Cerebellar cortex (tissue), 1 donor: ENCODE results near the gene TTYH2.

Source experiments
- DNase-seq: peaks from one replicate; pipeline ENCODE4 v3.0.0-alpha.2; 2015; ENCODE audit warnings: low spot score

TTYH2 gene

DNA sequence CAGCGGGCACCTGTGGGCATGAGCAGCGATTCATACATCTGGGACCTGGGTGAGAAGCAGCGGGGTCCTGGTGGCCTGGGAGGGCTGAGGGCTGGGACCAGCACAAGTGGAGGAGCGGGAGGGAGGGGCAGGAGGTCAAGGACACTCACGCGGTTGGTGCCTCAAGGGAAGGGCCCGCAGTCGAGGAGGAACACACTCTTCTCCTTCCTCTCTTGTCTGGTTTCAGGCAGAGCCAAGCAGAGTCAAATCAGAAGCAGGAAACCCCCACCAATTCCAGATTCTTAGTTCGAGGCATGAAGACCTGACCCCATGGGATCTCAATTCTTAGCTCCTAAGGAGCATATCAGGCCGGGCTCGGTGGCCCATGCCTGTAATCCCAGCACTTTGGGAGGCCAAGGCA lies 76.3 kb downstream of the TTYH2 start:
- no peak for DNase-seq

DNA sequence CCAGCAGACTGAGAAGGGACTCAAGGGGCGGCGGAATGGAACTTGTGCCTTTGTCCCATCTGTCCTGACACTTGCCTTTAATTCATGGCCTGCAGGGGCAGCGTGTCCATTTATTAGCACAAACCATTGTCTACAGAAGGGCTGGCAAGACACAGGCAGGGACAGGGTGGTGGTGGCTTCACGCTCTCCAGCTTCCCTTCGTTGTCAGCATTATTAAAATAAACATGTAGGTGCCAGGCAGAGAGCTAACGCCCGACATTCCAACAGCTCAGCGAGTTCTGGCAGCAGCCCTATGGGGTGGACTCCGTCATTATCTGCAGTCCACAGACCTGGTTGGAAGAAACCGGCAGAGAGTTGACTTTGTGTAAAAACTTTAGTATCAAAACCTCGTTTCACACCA lies 77.0 kb downstream of the TTYH2 start:
- no peak for DNase-seq

DNA sequence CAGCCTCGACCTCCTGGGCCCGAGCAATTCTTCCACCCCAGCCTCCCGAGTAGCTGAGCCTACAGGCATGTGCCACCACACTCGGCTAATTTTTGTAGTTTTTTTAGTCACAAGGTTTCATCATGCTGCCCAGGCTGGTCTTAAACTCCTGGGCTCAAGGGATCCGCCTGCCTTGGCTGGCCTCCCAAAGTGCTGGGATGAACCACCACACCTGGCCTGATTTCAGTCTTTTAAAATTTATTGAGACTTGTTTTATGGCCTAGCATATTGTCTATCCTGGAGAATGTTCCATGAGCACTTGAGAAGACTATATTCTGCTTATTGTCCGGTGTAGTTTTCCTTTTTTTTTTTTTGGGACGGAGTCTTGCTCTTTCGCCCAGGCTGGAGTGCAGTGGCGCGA lies 79.1 kb downstream of the TTYH2 start:
- no peak for DNase-seq

GRCh38 chr17:74295625-74296547 lies 82.5 kb downstream of the TTYH2 start:
- no peak for DNase-seq

GRCh38 chr17:74296548-74296936 lies 83.2 kb downstream of the TTYH2 start:
- DNase-seq, result peak; percentile 74

DNA sequence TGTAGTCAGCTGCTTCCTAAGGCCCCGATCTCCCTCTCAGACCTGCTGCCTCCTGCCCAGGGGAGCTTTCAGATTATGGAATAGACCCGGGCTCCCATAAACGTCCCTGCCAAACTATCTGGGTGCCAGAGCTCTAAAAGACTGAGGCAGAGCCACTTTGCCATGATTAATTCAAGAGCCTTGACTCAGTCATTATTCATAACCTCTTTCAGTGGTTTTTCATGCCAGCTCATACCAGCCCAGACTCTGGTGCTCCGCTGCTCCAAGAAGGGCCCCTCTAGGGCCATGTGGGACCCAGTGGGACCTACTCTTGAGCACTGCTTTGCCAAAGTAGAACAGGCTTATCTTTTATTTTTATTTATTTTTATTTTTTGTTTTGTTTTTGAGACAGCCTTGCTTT lies 84.6 kb downstream of the TTYH2 start:
- DNase-seq, result no peak

- no peak for DNase-seq
Measured at GRCh38 chr17:74298778-74299177, 85.4 kb downstream of the TTYH2 start.

DNA sequence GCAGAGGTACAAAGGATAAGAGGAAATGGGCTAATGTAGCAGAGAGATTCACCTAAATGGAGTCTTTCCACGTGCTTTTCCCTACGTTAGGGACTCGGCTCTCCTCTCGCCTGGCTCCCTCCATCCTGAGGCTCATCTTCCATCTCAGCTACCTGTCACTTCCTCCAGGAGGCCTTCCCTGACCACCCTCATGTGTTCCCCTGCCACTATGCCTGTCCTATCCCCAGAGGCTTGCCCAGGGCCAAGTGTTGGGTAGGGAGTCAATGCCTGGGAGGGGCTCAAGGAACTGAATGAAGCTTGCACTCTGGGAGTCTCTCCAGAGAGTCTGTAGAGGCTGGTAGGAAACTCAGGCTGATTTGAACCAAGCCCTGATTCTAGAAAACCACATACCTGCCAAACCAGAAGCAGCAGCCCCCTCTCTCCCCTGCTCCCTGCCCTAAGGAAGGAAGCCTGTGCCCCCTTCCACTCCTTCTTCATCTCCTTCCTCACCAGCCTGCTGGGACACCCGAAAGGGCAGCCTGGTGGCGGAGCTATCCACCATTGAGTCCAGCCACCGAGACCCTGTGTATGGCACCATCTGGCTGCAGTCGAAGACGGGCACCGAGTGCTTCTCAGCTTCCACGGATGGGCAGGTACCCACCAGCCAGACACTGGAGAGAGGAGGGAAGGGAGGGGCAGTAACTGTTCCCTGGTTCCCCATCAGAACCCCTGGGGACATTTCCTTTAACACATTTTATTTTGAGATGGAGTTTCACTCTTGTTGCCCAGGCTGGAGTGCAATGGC lies 86.0 kb downstream of the TTYH2 start:
- DNase-seq, result no peak

DNA sequence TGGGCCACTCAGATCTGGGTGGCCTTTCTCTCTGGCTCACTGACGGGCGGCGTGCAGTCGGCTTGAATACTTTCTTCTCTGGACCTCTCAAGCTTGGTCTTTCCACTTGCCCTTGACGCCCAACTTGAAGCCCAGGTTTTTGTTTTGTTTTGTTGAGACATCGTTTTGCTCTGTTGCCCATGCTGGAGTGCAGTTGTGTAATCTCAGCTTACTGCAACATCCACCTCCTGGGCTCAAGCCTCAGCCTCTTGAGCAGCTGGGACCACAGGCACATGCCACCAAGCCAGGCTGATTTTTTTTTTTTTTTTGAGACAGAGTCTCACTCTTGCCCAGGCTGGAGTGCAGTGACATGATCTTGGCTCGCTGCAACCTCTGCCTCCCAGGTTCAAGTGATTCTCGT lies 89.9 kb downstream of the TTYH2 start:
- no peak for DNase-seq

- no peak for DNase-seq
Measured at GRCh38 chr17:74304184-74304583, 90.8 kb downstream of the TTYH2 start.

GRCh38 chr17:74305865-74306654 lies 92.7 kb downstream of the TTYH2 start:
- DNase-seq, result no peak

DNA sequence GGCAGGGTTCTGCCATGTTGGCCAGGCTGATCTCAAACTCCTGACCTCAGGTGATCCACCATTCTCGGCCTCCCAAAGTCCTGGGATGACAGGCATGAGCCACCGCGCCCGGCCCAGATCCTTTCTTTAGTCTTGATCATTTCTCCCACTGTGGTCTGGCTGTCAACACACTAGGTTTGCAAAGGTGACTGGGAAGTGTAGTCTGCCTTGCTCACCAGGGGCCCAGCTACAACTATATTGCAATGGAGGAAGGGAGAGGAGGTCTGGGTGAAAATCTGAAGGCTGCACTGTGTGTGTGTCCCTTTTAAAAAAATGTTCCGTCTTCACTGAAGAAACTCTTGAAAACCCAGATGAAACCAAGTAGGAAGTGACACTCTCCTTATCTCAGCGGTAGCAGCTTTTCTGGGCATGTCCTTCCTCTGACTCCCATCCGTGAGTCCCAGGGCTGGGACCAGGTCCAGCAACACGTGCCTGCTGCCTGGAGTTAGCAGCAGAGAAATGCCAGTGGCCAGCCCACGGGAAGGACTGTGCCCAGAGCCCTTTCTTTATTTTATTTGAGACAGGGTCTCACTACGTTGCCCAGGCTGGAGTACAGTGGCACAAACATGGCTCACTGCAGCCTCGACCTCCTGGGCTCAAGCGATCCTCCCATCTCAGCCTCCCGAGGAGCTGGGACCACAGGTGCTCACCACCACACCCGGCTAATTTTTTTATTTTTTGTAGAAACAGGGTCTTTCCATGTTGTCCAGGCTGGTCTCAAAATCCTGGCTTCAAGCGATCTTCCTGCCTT lies 94.8 kb downstream of the TTYH2 start:
- DNase-seq, result no peak

DNA sequence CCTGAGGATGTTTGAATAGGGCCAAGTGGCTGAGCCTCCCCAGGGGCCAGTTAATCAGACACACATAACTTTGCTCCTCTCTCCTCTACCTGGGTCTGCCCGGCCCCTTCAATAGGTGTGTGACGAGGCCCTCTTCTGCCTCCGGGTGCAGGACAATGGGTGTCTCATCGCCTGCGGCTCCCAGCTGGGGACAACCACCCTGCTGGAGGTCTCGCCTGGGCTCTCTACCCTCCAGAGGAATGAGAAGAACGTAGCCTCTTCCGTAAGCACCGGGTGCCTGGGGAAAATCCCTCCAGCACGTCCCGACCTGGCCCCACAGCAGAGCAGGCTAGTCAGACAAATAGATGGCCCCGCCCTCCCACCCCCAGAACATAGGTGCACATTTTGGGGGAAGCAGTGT lies 96.5 kb downstream of the TTYH2 start:
- no peak for DNase-seq
